ENCODE measurements around the gene IGFBP6.

- TF ChIP-seq ZNF558 (tag by site-specific recombination; IDR thresholded peaks at IDR 0.05) (no peak), CTCF (tag by site-specific recombination; IDR thresholded peaks at IDR 0.05) (no peak), GFI1B (tag by site-specific recombination; IDR thresholded peaks at IDR 0.05) (no peak), ZNF776 (tag by site-specific recombination; IDR thresholded peaks at IDR 0.05; ENCODE audit: borderline replicate concordance) (no peak), ZNF580 (tag by site-specific recombination; IDR thresholded peaks at IDR 0.05) (no peak), ZNF473 (tag by site-specific recombination; IDR thresholded peaks at IDR 0.05) (no peak), KLF8 (tag by site-specific recombination; IDR thresholded peaks at IDR 0.05) (no peak), ZBTB26 (tag by site-specific recombination; optimal IDR thresholded peaks at IDR 0.05) (no peak), ZNF791 (tag by site-specific recombination; IDR thresholded peaks at IDR 0.05) (no peak), ZNF311 (tag by site-specific recombination; IDR thresholded peaks at IDR 0.05; ENCODE audit: borderline replicate concordance) (no peak), ZSCAN30 (tag by site-specific recombination; IDR thresholded peaks at IDR 0.05) (no peak), ZXDB (tag by site-specific recombination; IDR thresholded peaks at IDR 0.05) (no peak), ZNF423 (tag by site-specific recombination; IDR thresholded peaks at IDR 0.05) (no peak), ZNF792 (tag by site-specific recombination; IDR thresholded peaks at IDR 0.05) (no peak)
Measured at GRCh38 chr12:53059434-53060063, 37.9 kb upstream of the IGFBP6 start.

Measured in HEK293 (cell line).